Brain pericyte (primary cell): ENCODE measurements around the gene RAX.

Experiments used
- DNase-seq: peaks from one replicate; pipeline ENCODE4 v3.0.0-alpha.2; 2012; ENCODE audit warnings: low read depth, low spot score

RAX gene

GRCh38 chr18:59249199-59249774 lies 24.0 kb downstream of the RAX start:
- DNase-seq, result peak; percentile 37

- no peak for DNase-seq
These were observed 26.5 kb downstream of the RAX start for GRCh38 chr18:59246796-59247195.

GRCh38 chr18:59242906-59243305 lies 30.3 kb downstream of the RAX start:
- DNase-seq, result no peak

GRCh38 chr18:59239642-59240041 lies 33.6 kb downstream of the RAX start:
- DNase-seq, result no peak

- no peak for DNase-seq
These were observed 34.9 kb downstream of the RAX start for GRCh38 chr18:59238385-59238784.

- no peak for DNase-seq
These were observed 40.2 kb downstream of the RAX start for GRCh38 chr18:59233017-59233410.

GRCh38 chr18:59232309-59233016 lies 40.8 kb downstream of the RAX start:
- DNase-seq, result no peak

- DNase-seq, result no peak
These were observed 41.4 kb downstream of the RAX start for GRCh38 chr18:59231877-59232276.

GRCh38 chr18:59231114-59231513 lies 42.1 kb downstream of the RAX start:
- DNase-seq, result no peak

GRCh38 chr18:59229701-59230443 lies 43.4 kb downstream of the RAX start:
- no peak for DNase-seq

- DNase-seq, result no peak
These were observed 44.1 kb downstream of the RAX start for GRCh38 chr18:59229191-59229590.

- no peak for DNase-seq
These were observed 44.9 kb downstream of the RAX start for GRCh38 chr18:59228351-59228750.

- DNase-seq, result no peak
These were observed 50.9 kb downstream of the RAX start for GRCh38 chr18:59222341-59222740.

GRCh38 chr18:59220784-59221765 lies 52.2 kb downstream of the RAX start:
- DNase-seq, result no peak

- DNase-seq, result no peak
These were observed 53.0 kb downstream of the RAX start for GRCh38 chr18:59220164-59220783.

- DNase-seq, result no peak
These were observed 53.5 kb downstream of the RAX start, which contains the start of gene GRP for GRCh38 chr18:59219672-59220163. Gene GRP (plus strand): TSS chr18:59220158. CDS start chr18:59220266, 108 bp downstream.

- DNase-seq, result no peak
These were observed 55.2 kb downstream of the RAX start for GRCh38 chr18:59218018-59218417.
